A549 (cell line): ENCODE measurements around the gene BRINP1. TPM values are rescaled to one million over a fixed set of nuclear protein-coding genes. Genes with fewer than 3 reads are reported as not detected.

ENCODE experiments used
- ATAC-seq, 2 experiments: fragments of 200-7000 bp in 1 of 2; fragments of >200 bp in 1 of 2; cut with Nextera tagmentation in 1 of 2; cut with Tn5 transposase in 1 of 2; 3 replicates each; pipeline versions ENCODE4 v1.8.0 to v1.9.1; 2018 to 2020; ENCODE audit warnings: mild to moderate bottlenecking in 1 of 2, moderate library complexity in 1 of 2
- CTCF ChIA-PET: fragments of 300-600 bp; sonication (Branson Sonifier 250); formaldehyde crosslinking; extraction: SDS; loops from one replicate; lab custom pipeline; 2021; ENCODE audit warnings: antibody characterized with exemption, inconsistent platforms; lab: Yijun Ruan, JAX
- POLR2A ChIA-PET: fragments of 350-600 bp; formaldehyde crosslinking; extraction: SDS; loops from one replicate; lab custom pipeline; 2021; ENCODE audit warnings: antibody characterized with exemption, inconsistent platforms; lab: Yijun Ruan, JAX
- DNase-seq, 2 experiments: peaks; one replicate each; pipeline versions ENCODE4 v3.0.0 to v3.0.0-alpha.2; 2011 to 2016; ENCODE audit warnings: low read depth in 1 of 2, low spot score in 1 of 2
- FAIRE-seq: peaks from 2 replicates; lab custom pipeline; 2011; peaks lifted over from hg19 to GRCh38; lab: Jason Lieb, UNC
- H3K27ac ChIP-seq, 2 experiments: fragments of >200 bp; sonication (Bioruptor Twin); formaldehyde crosslinking; 3 replicates each; pipeline ENCODE4 v1.5.1; 2016 to 2017
- H3K4me1 ChIP-seq: fragments of >200 bp; sonication (Bioruptor Twin); formaldehyde crosslinking; 3 replicates; pipeline ENCODE4 v1.6.1; 2016
- H3K4me2 ChIP-seq: fragments of >200 bp; sonication (Bioruptor Twin); formaldehyde crosslinking; 3 replicates; pipeline ENCODE4 v1.6.1; 2016
- H3K4me3 ChIP-seq: fragments of >200 bp; sonication (Bioruptor Twin); formaldehyde crosslinking; 3 replicates; pipeline ENCODE4 v1.5.1; 2016
- H3K9me3 ChIP-seq: fragments of >200 bp; sonication (Bioruptor Twin); formaldehyde crosslinking; 3 replicates; pipeline ENCODE4 v1.6.1; 2016
- BCL3 ChIP-seq: fragments of >200 bp; sonication (Bioruptor Twin); formaldehyde crosslinking; IDR thresholded peaks from 3 replicates; pipeline ENCODE4 v1.6.1; 2016
- BHLHE40 ChIP-seq: IDR thresholded peaks from 2 replicates; pipeline ENCODE4 v1.6.1; 2012; ENCODE audit warnings: low read depth, low read length, inconsistent platforms
- CBX2 ChIP-seq: fragments of 200-600 bp; sonication (generic); IDR thresholded peaks from 2 replicates; pipeline ENCODE4 v1.6.1; 2016; ENCODE audit warnings: low read depth, mild to moderate bottlenecking, borderline replicate concordance
- CBX8 ChIP-seq: fragments of 200-600 bp; sonication (generic); IDR thresholded peaks from 2 replicates; pipeline ENCODE4 v1.6.1; 2016
- CEBPB ChIP-seq, 2 experiments: fragments of >200 bp in 1 of 2; sonication (Bioruptor Twin) in 1 of 2; formaldehyde crosslinking in 1 of 2; IDR thresholded peaks; 2 replicates each; pipeline ENCODE4 v1.6.1; 2012 to 2016
- CHD4 ChIP-seq: fragments of 200-600 bp; sonication (generic); IDR thresholded peaks from 2 replicates; pipeline ENCODE4 v1.6.1; 2016; ENCODE audit warnings: antibody characterized with exemption, mild to moderate bottlenecking, borderline replicate concordance
- EHF ChIP-seq: fragments of 250-450 bp; sonication (Bioruptor Pico); IDR thresholded peaks from 2 replicates; pipeline ENCODE4 v1.5.0; 2020; ENCODE audit warnings: mild to moderate bottlenecking
- EHMT2 ChIP-seq: fragments of 200-600 bp; sonication (generic); IDR thresholded peaks from 2 replicates; pipeline ENCODE4 v1.6.1; 2016; ENCODE audit warnings: antibody characterized with exemption, low read depth, mild to moderate bottlenecking, moderate library complexity
- ESRRA ChIP-seq: fragments of 150-350 bp; IDR thresholded peaks from 2 replicates; pipeline ENCODE4 v1.6.1; 2014; ENCODE audit warnings: mild to moderate bottlenecking, low read length, borderline replicate concordance
- FOSL2 ChIP-seq, 2 experiments: fragments of 450-650 bp in 1 of 2; fragments of >200 bp in 1 of 2; sonication (Bioruptor Twin) in 1 of 2; formaldehyde crosslinking; IDR thresholded peaks; 2 replicates each; pipeline versions ENCODE4 v1.5.0 to v1.6.1; 2016 to 2020; ENCODE audit warnings: mild to moderate bottlenecking in 1 of 2, moderate library complexity in 1 of 2
- FOXS1 ChIP-seq: fragments of 250-450 bp; sonication (Bioruptor Pico); IDR thresholded peaks from 2 replicates; pipeline ENCODE4 v1.5.0; 2020; ENCODE audit warnings: mild to moderate bottlenecking, moderate library complexity
- HOXA7 ChIP-seq: fragments of 250-450 bp; sonication (Bioruptor Pico); IDR thresholded peaks from 2 replicates; pipeline ENCODE4 v1.5.0; 2020; ENCODE audit warnings: mild to moderate bottlenecking, moderate library complexity
- JUNB ChIP-seq: fragments of >200 bp; sonication (Bioruptor Twin); formaldehyde crosslinking; IDR thresholded peaks from 2 replicates; pipeline ENCODE4 v1.6.1; 2016
- KDM5A ChIP-seq: fragments of 200-600 bp; sonication (generic); IDR thresholded peaks from 2 replicates; pipeline ENCODE4 v1.6.1; 2016; ENCODE audit warnings: antibody characterized with exemption, mild to moderate bottlenecking
- MAX ChIP-seq: IDR thresholded peaks from 2 replicates; pipeline ENCODE4 v1.6.1; 2012
- MYC ChIP-seq: IDR thresholded peaks from 2 replicates; pipeline ENCODE4 v1.6.1; 2012; ENCODE audit warnings: mild to moderate bottlenecking, inconsistent platforms, low read length, improper control_type of control experiment, borderline replicate concordance
- NR3C1 ChIP-seq: fragments of >200 bp; sonication (Bioruptor Twin); formaldehyde crosslinking; IDR thresholded peaks from 3 replicates; pipeline ENCODE4 v1.6.1; 2017
- PBX3 ChIP-seq: IDR thresholded peaks from 2 replicates; pipeline ENCODE4 v1.6.1; 2012
- RAD21 ChIP-seq, 2 experiments: fragments of >200 bp in 1 of 2; sonication (Bioruptor Twin) in 1 of 2; formaldehyde crosslinking in 1 of 2; IDR thresholded peaks in 1 of 2; conservative IDR thresholded peaks in 1 of 2; 2 replicates in 1 of 2; 3 replicates in 1 of 2; pipeline ENCODE4 v1.6.1; 2012 to 2018; ENCODE audit warnings: inconsistent platforms in 1 of 2
- RCOR1 ChIP-seq: fragments of 150-350 bp; IDR thresholded peaks from 2 replicates; pipeline ENCODE4 v1.6.1; 2014; ENCODE audit warnings: antibody characterized with exemption, low read length, low read depth
- REST ChIP-seq: fragments of 200-600 bp; sonication (generic); IDR thresholded peaks from 2 replicates; pipeline ENCODE4 v1.6.1; 2016; ENCODE audit warnings: antibody characterized with exemption, mild to moderate bottlenecking, moderate library complexity
- RNF2 ChIP-seq: fragments of 200-600 bp; sonication (generic); IDR thresholded peaks from 2 replicates; pipeline ENCODE4 v1.6.1; 2016; ENCODE audit warnings: low read depth, mild to moderate bottlenecking, antibody characterized with exemption, moderate library complexity, borderline replicate concordance
- SMC3 ChIP-seq: fragments of >200 bp; sonication (Bioruptor Twin); formaldehyde crosslinking; IDR thresholded peaks from 3 replicates; pipeline ENCODE4 v1.6.1; 2018; ENCODE audit warnings: inconsistent platforms
- SREBF2 ChIP-seq: fragments of 450-650 bp; IDR thresholded peaks from 2 replicates; pipeline ENCODE4 v1.6.1; 2014; ENCODE audit warnings: mild to moderate bottlenecking, moderate library complexity
- TFCP2L1 ChIP-seq: fragments of 250-450 bp; sonication (Bioruptor Pico); IDR thresholded peaks from 2 replicates; pipeline ENCODE4 v1.5.0; 2021; ENCODE audit warnings: mild to moderate bottlenecking
- TP53 ChIP-seq: fragments of 250-450 bp; sonication (Bioruptor Pico); IDR thresholded peaks from 2 replicates; pipeline ENCODE4 v1.5.0; 2021; ENCODE audit warnings: mild to moderate bottlenecking, moderate library complexity
- ZSCAN20 ChIP-seq: fragments of 250-450 bp; sonication (Bioruptor Pico); IDR thresholded peaks from 2 replicates; pipeline ENCODE4 v1.8.0; 2022; ENCODE audit warnings: mild to moderate bottlenecking, moderate library complexity
- WGBS: methylation state at CpG from one replicate; pipeline ENCODE4 v1.1.6; 2017; ENCODE audit errors: missing lambda C conversion rate; 5-methylcytosine and 5-hydroxymethylcytosine counted together
- polyA plus RNA-seq, 4 experiments: library from polyadenylated mRNA; depleted of rRNA in 3 of 4; stranded (reverse); fragments of >200 nt; fragmentation: RNase III in 1 of 4; extraction: RNeasy Plus Mini Kit Qiagen cat#74134 plus additional on column Dnase treatment in 1 of 4; gene quantifications; 2 replicates in 3 of 4; 3 replicates in 1 of 4; pipeline ENCODE4 v1.2.3, GENCODE V29; 2011 to 2017

The BRINP1 gene
- polyA plus RNA-seq, 2 of the 4 experiments (the other 2 are of a cell fraction): 0.13 to 0.17 TPM

- Histone ChIP-seq H3K4me2 (no peak overlapping the region), H3K9me3 (no peaks in the 10 kb centered on the region), H3K27ac (no peak overlapping the region), H3K4me1 (no peaks in the 10 kb centered on the region), H3K4me3 (no peak overlapping the region)
- DNase-seq: no peak
- TF ChIP-seq KDM5A: no peak
- no peak for TF ChIP-seq FOSL2 (IDR thresholded peaks at IDR 0.05)
- no peak for TF ChIP-seq FOSL2 (CRISPR knock-in tag; IDR thresholded peaks at IDR 0.05)
- TF ChIP-seq EHF: no peak
- no peak for TF ChIP-seq PBX3
- TF ChIP-seq HOXA7: no peak
- TF ChIP-seq MYC: no peak
- TF ChIP-seq TFCP2L1 (CRISPR knock-in tag): no peak
- TF ChIP-seq CEBPB (IDR thresholded peaks at IDR 0.05): no peak
- no peak for TF ChIP-seq CBX8
- 18% methylated on average over 8 of the region's 8 CpGs for WGBS
- no peak for ATAC-seq
- POLR2A ChIA-PET: no interaction called here
- CTCF ChIA-PET: no interaction called here
- no peak for FAIRE-seq
These were observed 152.4 kb downstream of the BRINP1 start for GRCh38 chr9:119216651-119217331.

- H3K4me2 ChIP-seq: no peak overlapping the region
- no peak overlapping the region for H3K27ac ChIP-seq
- H3K9me3 ChIP-seq: no peaks in the 10 kb centered on the region
- ChIA-PET CTCF (no interaction called here), POLR2A (no interaction called here)
- no peaks in the 10 kb centered on the region for H3K4me1 ChIP-seq
- FAIRE-seq (no peak), DNase-seq (no peak), ATAC-seq (no peak)
- TF ChIP-seq ESRRA (no peak), CBX2 (no peak), JUNB (no peak), CHD4 (no peak), RNF2 (no peak), RAD21 (conservative IDR thresholded peaks at IDR 0.05 in 1 of 2, IDR thresholded peaks at IDR 0.05 in 1 of 2) (no peak), NR3C1 (no peak), MAX (no peak), HOXA7 (no peak), FOSL2 (IDR thresholded peaks at IDR 0.05) (no peak), FOSL2 (CRISPR knock-in tag; IDR thresholded peaks at IDR 0.05) (no peak), RCOR1 (no peak), BHLHE40 (no peak), REST (no peak), EHMT2 (no peak), ZSCAN20 (CRISPR knock-in tag) (no peak), FOXS1 (no peak), TP53 (CRISPR knock-in tag) (no peak), SMC3 (no peak), BCL3 (no peak), SREBF2 (no peak)
- WGBS: 18% methylated on average over 2 of the region's 2 CpGs
- H3K4me3 ChIP-seq: no peak overlapping the region
These were observed 153.6 kb downstream of the BRINP1 start for GRCh38 chr9:119215651-119216050.
